ENCODE results near the gene LCMT1. TPM values are rescaled to one million over a fixed set of nuclear protein-coding genes. Genes with fewer than 3 reads are reported as not detected.
A peak's percentile ranks its signal among the peaks of the same experiment; 100 is the strongest.
"Not testable (repeated sequence)": the region's sequence is repeated elsewhere in the genome, so short reads cannot be mapped to it uniquely, and the experiment has no call there.

Gene LCMT1
- total RNA-seq, 1 donor from 2014 or later, result 48.5 TPM

DNA sequence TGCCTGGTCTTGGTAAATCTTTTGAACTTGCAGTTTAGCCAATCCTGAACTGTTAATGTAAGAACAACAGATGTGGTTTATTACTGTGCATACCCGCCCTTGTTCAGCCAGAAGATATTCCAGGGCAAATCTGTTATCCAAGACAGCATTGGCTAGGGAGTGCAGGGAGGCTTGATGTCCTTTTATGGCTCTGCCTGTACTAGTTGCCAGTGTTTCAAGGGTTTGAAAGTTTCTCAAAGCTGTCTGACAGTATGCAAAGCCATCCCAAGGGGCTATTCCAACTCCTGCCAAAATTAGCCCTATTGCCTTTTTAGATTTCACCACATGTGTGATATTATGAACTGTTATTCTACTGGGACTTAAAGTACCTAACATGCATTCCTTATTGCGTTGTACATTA is 30.1 kb downstream of the LCMT1 start:
- DNase-seq (ENCODE audit: low read depth), result peak; percentile 24

DNA sequence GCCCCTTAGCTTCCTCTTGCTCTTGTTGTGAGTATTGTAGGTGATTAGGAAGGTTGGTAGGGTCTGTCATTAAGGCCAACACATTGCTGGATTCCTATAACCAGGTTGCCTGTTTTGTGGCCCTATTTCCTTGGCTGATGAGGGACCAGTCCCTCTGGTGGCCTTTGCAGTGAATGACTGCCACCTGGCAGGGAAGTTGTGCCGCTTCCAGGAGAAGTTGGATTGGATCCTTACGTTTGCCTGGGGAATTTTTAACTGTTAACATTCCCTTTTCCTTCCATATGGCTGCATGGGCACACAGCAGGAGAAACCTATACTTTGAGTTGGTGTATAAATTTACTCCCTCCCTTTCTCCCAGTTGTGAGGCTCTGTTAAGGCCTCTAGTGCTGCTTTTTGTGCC is 32.4 kb downstream of the LCMT1 start:
- no peak for DNase-seq (ENCODE audit: low read depth)

DNA sequence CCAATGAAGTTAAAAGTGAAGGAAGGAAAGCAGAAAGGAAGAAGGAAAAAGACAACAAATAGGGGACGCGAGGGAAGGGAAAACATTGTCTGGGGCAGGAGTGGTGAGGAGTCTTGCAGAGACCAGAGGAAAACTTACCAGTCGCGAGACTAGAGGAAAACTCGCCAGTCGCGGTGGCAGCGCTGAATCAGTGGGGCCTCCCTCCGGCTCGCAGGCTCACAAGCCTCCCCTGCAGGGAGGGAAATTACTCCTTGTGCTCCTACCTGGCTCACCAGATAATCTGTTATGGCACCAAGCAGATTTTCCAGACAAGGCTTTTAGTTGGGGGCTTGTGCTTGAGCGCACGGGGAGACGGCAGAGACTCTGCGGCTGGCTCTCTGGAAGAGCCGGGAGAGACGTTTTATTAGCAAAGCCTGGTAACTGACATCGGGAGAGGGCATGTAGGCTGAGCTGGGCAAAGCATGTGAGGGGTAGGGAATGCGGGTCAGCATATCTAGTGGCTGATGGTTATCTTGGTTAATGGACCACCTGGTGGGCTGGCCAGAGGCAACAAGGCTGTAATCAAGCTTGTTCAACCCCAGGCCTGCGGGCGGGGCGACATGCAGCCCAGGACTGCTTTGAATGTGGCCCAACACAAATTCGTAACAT is 37.1 kb downstream of the LCMT1 start:
- DNase-seq (ENCODE audit: low read depth), result no peak

DNA sequence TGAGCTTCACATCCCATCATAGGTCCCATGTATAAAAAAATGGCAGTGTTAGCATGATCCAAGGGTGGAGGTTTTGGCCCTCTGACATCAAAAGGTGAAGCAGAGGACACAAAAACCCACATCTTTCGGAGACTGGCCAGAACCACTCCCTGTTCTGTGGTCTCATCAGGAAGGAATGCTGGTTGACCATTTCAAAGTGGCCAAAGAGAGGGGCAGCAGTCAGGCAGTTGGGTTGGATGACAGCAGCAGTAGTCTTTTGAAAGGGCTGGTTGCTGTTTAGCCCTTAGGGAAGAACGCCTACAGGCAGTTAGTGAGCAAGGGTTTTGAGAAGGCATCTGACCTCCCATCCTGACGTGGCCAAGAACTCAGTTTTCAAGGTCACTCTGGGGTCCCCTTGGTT is 40.5 kb downstream of the LCMT1 start:
- peak; percentile 95 for DNase-seq (ENCODE audit: low read depth)

DNA sequence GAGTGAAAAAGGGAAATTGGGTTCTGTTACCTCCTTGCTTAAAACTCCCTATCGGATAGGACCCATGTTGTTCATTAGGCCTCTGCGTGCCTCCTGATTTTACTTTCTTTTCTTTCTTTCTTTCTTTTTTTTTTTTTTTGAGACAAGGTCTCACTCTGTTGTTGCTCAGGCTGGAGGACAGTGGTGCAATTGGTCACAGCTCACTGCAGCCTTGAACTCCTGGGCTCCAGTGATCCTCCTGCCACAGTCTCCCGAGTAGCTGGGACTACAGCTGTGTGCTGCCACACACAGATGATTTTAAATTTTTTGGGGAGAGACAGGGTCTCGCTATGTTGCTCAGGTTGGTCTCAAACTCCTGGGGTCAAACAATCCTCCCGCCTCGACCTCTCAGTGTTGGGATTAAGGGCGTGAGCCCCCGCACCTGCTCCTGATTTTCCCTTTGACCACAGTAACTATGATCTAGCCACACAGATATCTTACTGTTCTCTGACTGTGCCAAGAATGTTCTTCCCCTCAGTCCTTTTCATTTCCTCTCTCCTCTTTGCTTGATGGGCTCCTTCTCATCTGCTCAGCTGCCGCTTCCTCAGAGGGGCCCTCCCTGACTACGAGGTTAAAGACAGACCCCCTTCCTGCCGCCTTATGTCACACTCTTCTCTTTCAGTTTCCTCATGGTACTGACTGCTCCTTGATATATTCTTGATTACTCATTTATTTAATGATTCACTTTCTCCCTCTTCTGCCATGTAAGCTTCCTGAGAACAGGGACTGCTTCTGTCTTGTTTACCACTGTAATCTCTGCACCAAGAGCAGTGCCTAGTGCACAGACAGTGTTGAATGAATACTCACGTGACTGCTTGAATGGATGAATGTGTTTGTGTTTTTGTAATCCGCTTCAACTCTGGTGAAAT is 44.3 kb downstream of the LCMT1 start:
- peak; percentile 67 for DNase-seq (ENCODE audit: low read depth)

DNA sequence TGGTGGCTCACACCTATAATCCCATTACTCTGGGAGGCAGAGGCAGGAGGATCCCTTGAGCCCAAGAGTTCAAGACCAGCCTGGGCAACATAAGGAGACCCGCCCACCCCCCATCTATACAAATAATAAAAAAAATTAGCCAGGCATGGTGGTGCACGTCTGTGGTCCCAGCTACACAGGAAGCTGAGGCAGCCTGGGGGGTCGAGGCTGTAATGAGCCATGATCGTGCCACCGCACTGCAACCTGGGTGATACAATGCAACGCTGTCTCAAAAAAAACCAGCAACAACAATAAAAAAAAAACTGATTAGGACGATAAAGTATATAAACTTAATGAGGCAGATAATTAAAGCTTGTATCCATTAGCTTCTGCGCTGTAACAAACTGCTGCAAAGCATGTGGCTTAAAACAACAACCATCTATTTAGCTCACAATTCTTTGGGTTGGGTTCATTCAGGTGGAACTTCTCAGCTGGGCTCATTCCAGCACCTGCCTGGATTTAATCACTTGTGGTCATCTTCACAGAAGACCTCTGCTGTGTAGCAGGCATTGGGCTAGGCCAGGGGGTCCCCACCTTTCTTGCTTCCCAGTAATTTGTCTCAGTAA is 45.8 kb downstream of the LCMT1 start:
- no peak for DNase-seq (ENCODE audit: low read depth)

DNA sequence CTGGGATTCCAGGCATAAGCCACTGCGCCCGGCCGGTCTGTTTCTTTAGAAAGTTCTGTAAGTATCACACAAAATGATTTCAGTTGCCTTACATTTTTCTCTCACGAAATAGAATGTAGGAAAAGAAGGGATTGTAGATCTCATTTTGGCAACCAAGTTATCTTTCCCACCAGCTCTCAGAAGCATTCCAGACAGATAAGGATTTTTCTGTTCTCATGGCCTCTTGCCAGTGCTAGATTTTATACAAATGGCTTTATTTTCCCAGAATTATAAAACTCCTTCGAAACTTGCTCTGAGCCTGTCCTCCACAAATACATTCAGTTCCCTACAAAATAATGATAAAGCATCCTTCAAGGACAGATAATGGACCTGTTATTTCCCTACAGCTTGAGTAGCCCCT is 46.9 kb downstream of the LCMT1 start:
- no peak for DNase-seq (ENCODE audit: low read depth)

DNA sequence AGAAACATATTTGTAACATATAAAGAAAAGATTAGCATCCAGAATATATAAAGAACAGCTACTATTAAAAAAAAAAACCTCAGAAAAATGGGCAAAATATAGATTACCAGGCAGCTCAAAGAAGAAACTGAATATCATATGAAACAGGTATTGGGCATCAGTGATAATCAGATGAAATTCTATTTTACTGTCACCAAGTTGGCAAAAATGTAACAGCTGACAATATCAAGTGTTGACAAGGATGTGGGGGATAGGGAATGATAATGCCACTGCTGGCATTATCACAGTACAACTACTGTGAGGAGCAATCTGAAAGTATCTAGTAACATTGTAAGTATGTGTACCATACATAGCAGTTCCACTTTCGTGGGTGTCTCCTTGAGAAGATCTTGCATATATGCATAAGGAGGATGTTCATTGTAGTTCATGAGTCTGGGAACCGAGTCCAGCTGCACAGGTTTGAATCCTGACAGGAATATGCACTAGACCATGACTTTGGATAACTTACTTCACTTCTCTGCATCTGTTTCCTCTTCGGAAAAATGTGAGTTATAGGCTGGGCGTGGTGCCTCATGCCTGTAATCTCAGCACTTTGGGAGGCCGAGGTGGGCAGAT is 50.3 kb downstream of the LCMT1 start:
- DNase-seq (ENCODE audit: low read depth), result no peak

DNA sequence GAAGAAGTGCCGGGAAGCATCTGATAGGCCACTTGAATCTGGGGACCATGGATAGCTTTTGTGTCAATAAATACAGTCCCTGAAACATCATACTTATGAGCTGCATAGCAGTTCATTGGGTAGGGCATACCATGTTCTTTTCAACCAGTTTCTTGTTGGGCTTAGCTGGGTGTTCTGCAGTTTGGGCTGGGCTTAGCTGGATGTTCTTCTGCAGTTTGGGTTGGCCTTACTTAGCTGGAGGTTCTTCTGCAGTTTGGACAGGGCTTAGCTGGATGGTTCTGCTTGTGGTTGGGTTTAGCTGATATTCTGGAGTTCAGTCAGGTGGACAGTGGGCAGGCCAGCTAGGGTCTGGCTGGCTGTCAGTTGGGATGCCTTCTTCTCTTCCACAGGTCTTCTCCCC is 52.1 kb downstream of the LCMT1 start:
- no peak for DNase-seq (ENCODE audit: low read depth)

DNA sequence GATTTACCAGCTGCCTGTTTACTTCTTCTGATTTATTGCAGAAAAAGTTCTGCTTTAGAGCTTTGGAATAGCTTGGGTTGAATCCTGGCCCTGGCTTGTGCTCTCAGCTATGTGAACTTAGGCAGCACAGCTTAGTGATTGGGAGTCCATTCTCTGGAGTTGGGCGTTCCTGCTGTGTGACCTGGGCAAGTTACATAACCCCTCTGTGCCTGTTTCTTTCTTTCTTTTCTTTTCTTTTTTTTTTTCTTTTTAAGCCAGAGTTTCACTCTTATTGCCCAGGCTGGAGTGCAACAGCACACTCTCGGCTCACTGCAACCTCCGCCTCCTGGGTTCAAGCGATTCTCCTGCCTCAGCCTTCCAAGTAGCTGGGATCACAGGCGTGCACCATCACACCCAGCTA is 53.7 kb downstream of the LCMT1 start:
- no peak for DNase-seq (ENCODE audit: low read depth)

DNA sequence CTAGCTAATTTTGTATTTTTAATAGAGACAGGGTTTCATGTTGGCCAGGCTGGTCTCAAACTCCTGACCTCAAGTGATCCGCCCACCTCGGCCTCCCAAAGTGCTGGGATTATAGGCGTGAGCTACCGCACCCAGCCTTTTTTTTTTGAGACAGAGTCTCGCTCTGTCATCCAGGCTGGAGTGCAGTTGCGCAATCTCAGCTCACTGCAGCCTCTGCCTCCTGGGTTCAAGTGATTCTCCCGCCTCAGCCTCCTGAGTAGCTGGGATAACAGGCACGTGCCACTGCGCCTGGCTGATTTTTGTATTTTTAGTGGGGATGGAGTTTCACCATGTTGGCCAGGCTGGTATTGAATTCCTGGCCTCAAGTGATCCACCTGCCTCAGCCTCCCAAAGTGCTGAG is 56.4 kb downstream of the LCMT1 start:
- not testable (repeated sequence) for DNase-seq (ENCODE audit: low read depth)

DNA sequence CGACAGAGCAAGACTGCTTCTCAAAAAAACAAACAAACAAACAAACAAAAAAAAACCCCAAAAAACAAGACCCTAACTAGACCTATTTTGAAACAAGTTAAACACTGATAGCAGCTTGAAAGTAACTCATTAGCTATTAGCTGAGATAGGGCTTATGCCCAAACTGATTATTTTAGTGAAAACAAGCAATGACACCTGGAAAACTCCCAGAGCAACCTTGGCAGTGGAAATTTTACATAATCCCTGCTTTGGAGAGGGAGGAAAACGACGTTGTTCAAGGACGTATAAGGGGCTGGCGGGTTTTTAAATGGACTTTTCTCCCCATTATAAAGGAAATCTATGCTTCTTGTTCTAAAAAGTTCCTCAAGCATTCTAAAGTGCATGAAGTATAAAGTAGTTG is 59.8 kb downstream of the LCMT1 start:
- no peak for DNase-seq (ENCODE audit: low read depth)

DNA sequence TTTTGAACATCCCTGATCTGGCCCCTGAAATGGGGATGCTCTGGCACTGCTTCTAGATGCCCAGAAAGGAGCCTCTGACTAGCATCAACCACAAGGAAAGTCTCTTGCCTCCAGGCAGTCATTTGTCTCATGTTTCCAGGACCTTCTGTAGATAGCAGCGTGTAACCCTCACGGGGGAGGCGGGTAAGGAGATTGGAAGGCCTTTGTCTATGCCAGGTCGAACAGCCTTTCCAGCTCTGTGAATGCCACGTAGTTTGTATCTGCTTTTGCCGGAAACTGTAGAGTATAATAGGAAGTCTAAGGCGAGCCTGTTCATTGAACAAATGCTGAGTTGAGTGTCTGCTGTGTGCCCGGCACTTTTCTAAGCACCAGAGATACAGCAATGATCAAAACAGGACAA is 61.3 kb downstream of the LCMT1 start:
- no peak for DNase-seq (ENCODE audit: low read depth)

DNA sequence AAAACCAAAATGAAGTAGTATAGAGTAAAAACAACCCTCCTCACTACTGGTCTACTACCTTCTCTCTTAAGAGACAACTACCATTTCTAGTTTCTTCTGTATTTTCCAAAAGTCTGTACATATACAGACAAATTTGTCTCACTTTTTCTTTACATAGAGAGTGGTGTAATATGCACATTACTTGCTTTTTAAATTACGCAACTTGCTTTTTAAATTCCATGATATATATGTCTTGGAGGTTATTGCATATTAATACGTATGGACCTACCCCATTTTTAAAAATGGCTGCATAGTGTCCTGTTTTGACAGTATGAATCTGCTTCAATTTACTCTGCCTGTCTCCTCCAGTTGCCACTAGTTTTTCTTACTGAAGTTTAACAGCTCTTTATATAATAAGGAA is 62.7 kb downstream of the LCMT1 start:
- DNase-seq (ENCODE audit: low read depth), result no peak

DNA sequence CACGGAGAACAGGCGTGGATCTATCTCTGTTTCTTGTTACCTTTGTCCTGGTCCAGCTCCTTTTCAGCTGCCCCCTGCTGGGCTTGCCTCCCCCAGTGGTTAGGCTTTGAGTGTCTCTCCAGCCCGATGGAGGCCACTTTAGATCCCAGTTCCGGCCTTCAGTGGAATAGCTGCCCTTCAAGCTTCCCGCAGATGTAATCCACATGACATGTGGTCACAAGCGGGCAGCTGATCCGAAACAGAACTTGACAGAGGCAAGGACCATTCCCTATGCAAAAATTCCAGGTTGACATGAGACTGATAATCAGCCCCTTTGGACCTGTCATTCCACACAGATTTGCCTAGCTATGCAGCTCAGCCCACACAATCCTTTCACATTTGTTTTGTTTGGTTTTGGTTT is 64.6 kb downstream of the LCMT1 start:
- no peak for DNase-seq (ENCODE audit: low read depth)

DNA sequence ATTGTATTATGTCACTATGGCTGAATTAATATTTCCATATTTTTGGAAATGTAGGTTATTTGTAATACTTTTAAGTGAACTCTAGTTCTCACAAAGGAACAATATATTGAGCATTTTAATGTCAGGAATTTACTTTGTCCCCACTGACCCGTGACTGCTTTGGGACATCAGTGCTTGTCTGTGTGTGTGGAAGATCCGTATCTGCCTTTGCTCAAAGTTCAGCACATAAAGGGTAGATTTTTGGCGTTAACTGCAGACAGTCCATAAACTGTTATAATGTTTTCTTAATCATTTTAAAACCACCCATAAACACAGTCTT is 65.9 kb downstream of the LCMT1 start:
- DNase-seq (ENCODE audit: low read depth), result no peak

DNA sequence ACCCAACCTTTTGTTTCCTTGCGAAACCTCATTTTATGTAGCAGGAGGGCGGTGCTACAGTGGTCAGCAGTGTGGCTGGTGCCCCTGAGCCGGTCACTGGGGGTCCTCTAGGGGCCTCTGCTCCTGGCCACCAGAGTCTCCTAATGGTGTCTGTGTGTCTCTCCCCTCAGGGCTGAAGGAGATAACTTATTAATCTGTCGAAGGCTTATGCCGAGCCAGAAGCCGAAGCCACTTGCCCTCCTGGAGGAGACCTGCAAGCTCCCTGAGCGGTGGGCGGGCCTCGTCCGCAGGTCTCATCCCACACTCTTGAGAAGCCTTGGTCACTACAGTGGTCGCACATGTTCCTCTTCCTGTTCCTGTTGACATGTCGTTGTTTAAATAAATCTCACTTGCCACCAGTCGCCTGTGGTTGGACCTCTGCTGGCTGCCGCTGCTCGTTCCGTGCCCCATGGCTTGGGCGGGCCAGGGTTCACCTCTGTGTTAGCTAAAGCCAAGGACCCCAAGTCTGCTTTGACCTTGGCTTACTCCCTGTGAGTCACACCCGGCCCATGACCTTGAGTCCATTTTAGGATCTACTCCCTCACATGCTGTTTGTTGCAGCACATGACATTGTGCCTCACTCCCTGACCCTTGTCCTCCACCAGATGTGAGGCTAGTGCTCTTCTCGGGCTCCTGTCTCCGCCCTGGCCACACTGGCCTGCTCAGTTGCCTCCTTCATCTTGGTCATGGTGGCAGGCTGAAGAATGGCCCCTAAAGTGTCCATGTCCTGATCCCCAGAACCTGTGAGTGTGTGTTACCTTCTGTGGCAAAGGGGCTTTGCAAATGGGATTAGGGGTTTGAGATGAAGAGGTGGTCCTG is 66.5 kb downstream of the LCMT1 start:
- DNase-seq (ENCODE audit: low read depth), result no peak

DNA sequence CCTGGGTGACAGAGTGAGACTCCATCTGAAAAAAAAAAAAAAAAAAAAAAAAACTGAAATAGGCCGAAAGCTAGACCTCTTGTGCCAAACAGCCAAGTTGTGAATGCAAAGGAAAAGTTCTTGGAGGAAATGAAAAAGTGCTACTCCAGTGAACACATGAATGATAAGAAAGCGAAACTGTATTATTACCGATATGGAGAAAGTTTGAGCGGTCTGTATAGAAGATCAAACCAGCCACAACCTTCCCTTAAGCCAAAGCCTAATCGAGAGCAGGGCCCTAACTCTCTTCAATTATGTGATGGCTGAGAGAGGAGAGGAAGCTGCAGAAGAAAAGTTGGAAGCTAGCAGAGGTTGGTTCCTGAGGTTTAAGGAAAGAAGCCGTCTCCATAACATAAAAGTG is 69.7 kb downstream of the LCMT1 start:
- DNase-seq (ENCODE audit: low read depth), result not testable (repeated sequence)

DNA sequence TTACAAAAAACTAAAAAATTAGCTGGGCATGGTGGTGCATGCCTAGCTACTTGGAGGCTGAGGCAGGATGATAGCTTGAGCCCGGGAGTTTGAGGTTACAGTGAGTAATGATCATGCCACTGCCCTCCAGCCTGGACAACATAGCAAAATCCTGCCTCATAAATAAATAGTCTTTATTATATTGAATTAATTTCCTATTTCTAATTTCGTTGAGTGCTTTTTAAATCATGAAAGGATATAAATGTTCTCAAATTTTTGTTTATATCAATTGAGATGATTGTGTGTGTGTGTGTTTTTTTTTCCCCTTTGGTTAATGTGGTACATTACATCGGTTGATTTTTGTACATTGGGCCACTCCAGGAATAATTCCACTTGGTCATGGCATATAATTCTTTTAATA is 73.2 kb downstream of the LCMT1 start:
- DNase-seq (ENCODE audit: low read depth), result no peak

DNA sequence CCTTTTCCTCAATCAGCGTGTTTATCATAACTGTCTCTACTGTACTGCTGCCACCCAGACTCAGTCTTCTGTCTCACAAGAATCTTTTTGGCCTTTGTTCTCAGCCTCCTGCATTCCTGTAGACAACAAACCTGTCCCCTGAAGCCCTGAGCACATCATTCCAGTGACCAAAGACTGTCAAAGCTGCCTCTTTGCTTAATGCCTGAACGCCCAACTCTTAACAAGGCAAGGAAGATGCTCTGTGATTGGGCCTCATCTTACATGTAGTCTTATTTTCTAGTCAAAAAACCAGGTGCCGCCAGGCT is 75.9 kb downstream of the LCMT1 start:
- no peak for DNase-seq (ENCODE audit: low read depth)

DNA sequence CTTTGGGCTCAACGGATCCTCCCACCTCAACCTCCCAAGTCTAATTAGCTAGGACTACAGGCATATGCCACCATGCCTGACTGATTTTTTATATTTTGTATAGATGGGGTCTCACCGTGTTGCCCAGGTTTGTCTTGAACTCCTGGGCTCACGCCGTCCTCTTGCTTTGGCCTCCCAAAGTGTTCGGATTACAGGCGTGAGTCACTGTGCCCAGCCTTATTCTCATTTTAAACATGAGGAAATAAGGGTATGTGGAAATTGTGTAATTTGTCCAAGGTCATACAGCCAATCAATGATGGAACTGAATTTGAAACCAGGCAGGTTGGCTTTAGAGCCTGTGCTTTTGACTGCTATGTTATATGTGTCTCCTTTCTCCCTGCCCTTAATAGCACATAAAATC is 77.8 kb downstream of the LCMT1 start:
- DNase-seq (ENCODE audit: low read depth), result no peak
